HG02759 (cell line): ENCODE data around the gene CASP7.
A peak's percentile ranks its signal among the peaks of the same experiment; 100 is the strongest.

ENCODE experiments used
- ATAC-seq: cut with Tn5 transposase; IDR thresholded peaks from one replicate; pipeline ENCODE4 v1.9.1; 2021; ENCODE audit warnings: mild to moderate bottlenecking, moderate library complexity; ENCODE audit not compliant: unreplicated experiment

The CASP7 gene

DNA sequence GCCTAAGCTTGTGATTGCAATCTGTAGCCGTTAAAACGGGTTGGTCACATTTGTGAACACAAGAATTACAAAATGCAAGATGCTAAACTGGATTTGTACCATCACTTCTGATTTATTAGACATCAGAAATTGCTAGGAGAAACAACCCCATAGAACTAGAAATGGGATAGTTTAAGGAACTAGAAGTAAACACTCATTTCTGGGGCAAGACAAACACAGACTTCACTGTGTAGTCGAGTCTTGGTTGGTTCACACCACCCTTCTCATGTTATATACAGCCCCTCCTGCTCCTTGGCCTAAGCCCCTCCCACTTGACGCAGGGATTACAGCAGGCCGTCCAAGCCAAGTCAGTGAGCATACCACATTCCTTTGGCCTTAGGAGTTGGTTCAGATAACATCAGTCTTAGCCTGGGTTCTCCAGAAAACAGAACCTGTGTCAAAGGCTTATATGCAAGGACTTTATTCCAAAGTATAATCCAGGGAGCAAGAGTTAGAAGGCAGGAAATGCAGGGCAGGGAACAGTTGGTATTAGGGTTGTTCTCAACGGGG, 13.8 kb upstream of the CASP7 start:
- no peak for ATAC-seq

DNA sequence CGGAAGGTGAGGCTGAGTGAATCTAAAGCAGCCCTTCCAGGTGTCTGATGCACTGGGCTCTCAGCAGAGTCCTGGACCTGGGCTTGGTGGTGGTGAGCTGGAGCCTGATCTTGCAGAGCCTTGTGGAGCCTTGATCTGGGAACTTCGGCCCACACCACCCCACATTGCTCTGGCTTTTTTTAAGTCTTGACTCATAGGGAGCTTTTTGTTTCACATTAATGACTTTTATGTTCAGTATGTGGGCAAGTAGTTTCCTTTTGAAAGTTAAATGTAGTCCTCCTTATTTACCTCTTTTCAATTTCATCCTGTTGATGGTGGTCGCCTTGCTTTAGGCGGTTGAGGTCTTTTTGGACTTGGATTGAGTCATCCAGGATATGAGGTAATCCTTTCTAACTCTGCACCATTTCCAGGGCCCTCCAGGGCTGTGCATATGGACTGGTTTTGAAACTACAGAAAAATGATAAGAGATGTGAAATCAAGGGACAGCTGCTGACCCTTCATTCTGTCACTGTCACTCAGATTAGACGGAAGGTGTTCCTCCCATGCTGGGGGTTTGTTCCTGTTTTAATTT, 12.9 kb upstream of the CASP7 start:
- peak; percentile 53 for ATAC-seq

DNA sequence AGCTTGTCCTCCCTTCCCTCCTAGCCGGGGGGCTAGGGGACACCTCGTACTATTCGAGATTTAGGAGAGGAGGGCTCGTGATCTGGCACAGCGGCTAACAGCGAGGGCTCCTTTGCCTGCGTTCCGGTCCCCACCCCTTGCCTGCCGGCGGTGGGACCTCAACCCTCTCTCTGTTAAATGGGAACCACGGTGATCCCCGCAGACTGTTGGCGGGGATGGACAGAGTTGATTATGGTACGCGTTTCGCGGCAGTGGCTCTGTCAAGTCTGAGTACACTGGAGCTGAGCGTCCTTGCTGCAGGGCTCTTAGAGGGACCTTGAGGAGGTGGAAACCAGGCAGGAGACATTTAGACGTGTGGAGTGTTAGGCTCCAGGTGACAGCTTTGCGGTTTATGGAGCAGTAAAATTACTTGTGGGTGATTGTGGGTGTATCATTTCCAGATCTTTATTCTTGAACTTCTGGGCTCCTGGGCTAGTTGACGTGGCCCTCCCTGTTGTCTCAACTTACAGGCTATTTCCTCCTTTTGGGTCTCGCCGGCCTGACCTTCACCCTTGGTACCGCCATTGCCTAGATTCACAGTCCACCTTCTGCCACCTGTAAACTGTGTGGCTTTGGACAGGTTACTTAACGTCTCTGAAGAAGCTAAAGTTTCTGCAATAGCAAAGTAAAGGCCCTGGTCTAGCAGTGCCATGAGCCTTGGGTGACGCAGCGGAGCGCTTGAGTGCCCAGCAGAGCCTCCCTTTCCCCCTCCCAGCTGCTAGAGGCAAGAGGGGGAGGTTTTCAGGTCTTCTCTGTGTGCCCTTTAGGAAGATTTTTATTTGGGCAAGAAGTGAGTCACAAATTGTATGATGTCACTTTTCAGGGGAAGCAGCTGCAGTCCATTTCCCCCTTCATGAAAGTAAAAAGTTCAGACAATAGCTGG, 739 bp downstream of the CASP7 start:
- ATAC-seq = peak; percentile 29

DNA sequence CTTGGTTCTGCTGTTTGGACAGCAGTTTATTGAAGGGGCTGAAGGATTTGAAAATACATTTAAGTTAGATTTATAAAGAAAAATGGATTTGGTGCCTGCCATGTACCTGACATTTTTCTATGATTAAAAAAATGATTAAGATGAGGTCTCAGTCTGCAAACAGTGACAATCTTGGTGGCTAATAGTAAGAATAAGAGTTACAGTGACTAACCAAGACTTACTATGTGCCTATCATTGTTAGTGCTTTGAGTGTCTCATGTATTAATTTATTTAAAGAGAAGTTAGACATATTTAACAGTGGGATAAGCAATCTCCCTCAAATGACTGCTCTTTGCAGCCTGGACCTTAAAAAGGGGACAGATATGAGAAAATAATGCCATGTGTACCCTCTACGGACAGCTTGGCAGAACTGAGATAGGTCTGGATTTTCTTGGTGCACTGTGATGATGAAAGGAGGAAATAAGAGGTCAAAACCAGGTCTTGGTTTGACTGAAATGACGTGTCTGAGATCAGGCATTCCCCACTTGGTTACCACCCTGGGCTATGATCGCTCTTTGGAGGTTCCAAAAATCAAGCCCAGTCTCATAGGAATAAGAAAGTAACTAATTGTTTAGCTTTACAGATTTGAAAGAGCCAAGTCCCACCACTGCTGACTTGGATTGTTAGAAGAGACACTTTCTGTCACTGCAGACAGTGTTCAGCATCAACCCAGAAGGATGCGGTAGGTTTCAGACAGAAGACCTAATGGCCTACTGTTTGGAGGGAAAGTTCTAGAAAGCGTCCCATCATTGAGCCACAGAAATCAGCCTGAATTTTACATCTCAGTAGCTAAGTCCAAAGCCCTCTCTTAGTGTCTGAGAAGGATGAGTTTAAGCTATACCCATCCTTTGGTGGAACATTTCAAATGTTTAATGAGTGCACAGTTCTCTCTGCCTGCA, 2.1 kb downstream of the CASP7 start:
- peak; percentile 62 for ATAC-seq

DNA sequence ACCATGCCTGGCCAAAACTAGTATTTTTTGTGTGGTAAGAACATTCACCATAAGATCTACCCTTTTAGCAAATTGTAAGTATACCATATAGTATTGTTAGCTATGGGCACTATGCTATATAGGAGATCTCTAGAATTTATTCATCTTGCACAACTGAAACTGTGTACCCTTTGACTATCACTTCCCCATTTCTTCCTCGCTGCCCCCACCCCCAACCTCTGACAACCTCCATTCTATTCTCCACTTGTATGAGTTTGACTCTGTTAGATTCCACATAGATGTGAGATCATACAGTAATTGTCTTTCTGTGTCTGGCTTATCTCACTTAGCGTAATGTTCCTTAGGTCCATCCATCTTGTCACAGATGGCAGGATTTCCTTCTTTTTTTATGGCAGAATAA, 3.6 kb downstream of the CASP7 start:
- ATAC-seq = no peak

DNA sequence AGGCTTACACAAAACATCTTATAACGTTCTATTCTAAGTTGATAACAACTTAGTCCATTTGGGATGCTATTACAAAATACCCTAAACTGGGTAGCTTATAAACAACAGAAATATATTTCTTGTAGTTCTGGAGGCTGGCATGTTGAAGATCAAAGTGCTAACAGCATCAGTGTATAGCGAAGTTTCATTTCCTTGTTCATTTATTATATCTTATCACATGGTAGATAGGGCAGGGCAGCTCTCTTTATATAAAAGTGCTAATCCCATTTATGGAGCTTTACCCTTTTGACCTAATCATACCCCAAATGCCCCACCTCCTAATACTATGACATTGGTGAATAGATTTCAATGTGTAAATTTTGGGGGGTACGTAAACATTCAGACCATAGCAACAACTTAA, 6.3 kb downstream of the CASP7 start:
- ATAC-seq = no peak

DNA sequence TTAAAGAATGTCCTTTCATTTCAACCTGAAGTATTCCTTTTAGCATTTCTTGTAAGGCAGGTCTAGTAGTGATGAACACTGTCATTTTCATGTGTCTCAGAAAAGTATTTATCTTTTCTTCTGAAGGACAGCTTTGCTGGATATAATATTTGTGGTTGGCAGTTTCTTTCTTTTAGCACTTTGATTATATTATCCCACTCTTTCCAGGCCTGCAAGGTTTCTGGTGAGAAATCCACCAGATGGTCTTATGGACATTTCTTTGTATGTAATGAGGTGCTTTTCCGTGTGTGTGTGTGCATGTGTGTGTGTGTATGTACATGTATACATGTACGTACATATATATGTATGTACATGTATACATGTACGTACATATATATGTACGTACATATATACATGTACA, 7.3 kb downstream of the CASP7 start:
- no peak for ATAC-seq

DNA sequence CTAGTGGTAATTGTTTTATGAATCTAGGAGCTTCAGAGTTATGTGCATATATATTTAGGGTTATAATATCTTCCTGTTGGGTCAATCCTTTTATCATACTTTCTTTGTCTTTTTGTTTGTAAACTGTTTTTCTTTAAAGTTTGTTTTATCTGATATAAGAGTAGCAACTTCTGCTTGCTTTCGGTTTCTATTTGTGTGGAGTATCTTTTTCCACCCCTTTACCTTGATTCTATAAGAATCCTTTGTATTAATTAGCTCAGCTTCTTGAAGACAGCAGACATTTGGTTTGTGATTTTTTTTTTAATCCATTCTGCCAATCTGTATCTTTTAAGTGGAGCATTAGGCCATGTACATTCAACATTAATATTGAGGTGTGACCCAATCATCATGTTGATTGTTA, 9.3 kb downstream of the CASP7 start:
- ATAC-seq = no peak

DNA sequence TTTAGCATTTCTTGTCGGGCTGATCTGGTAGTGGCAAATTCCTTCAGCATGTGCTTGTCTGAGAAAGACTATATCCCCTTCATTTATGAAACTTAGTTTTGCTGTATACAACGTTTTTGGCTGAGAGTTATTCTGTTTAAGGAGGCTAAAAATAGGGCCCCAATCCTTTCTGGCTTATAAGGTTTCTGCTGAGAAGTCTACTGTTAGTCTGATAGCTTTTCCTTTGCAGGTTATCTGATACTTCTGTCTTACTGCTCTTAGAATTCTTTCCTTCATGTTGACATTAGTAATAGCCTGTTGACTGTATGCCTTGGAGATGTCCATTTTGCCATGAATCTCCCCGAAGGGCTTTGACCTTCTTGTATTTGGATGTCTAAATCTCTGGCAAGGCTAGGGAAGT, 9.9 kb downstream of the CASP7 start:
- no peak for ATAC-seq

DNA sequence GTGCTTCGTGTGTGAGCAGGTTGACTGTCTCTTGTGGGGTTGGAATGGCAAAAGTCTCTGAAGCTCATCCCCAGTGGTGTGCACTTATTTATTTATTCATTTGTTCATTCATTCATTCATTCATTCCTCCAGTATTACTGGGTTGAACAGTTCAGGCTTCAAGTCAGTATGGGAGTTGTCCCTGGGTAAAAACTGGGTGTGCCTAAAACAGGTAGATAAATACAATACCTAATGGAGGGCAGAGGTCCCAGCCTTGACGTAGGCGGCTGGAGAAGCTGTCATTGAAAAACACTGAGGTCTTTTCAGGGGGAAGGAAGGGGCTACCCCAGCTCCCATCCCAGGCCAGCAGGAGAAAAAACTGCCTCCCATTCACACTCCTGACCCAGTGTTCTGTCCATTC, 11.0 kb downstream of the CASP7 start:
- no peak for ATAC-seq

DNA sequence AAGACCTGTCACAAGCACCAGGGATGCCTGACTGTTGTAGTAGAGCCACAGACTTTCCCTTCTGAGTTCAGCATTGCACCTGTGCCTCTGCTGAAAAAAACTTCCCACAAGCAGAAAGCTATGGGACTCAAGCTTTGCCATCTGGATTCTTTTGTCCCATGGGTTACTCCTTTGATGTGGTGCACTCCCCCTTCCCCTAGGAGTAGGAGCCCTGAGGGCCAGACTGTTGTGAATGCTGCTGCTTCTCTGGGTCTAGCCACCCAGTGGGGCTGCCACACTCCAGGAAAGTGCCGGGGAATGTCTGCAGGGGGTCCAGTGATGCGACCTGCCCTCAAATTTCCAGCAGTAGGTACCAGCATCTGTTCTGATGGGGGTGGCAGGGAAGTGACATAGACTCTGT, 11.7 kb downstream of the CASP7 start:
- no peak for ATAC-seq

DNA sequence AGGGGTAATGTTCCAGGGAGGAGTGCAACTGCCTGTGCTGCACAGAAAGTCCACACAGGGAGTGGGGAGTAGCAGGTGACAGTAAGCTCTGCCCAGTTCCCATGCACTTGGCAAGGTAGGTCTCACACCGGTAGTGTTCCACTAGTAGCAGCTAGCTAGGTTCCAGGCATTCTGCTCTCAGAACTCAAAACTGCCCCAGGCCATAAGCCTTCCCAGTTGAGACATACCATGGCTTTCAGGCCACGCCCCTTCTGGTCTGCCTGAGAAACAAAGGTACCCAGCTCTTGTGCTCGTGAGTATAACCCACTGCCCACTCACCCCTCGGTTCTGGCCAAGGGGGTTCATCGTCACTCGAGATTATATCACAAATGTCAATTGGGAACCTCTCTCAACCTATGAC, 12.6 kb downstream of the CASP7 start:
- ATAC-seq = no peak

DNA sequence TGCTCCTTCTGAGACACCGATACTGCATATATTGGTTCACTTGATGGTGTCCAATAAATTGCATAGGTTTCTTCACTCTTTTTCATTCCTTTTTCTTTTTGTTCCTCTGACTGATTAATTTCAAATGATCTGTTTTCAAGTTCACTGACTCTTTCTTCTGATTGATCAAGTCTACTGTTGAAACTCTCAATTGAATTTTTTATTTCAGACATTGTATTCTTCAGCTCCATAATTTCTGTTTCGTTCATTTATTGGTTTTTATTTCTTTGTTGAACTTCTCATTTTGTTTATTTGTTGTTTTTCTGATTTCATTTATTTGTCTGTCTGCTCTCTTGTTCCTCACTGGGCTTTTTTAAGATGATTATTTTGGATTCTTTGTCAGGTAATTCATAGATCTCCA, 13.6 kb downstream of the CASP7 start:
- ATAC-seq = no peak

DNA sequence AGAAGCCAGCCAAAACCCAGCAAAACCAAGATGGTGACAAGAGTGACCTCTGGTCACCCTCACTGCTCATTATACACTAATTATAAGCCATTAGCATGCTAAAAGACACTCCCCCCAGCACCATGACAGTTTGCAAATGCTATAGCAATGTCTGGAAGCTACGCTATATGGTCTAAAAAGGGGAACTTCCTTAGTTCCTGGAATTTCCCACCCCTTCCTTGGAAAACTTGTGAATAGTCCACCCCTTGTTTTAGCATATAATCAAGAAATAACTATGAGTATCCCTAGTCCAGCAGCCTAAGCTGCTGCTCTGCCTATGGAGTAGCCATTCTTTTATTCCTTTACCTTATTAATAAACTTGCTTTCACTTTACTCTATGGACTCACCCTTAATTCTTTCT, 16.0 kb downstream of the CASP7 start:
- ATAC-seq = no peak

DNA sequence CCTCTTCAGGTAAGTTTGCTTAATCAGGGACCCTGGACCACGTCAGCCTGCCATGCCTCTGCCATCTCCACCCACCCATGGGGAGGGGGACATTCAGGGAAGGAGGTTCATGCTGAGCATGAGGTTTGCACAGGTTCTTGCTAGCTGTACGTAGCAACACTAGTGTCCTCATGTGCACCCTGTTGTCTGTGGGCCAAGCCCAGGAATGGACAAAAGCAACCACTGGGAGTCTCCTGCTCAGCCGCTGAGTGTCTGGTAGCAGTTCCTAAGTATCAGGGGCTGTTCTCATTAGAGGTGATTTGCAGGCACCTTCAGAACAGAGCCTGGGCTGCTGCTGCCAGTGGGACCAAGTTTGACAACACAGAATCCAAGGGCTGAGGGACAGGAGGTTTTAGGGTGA, 17.9 kb downstream of the CASP7 start:
- no peak for ATAC-seq

DNA sequence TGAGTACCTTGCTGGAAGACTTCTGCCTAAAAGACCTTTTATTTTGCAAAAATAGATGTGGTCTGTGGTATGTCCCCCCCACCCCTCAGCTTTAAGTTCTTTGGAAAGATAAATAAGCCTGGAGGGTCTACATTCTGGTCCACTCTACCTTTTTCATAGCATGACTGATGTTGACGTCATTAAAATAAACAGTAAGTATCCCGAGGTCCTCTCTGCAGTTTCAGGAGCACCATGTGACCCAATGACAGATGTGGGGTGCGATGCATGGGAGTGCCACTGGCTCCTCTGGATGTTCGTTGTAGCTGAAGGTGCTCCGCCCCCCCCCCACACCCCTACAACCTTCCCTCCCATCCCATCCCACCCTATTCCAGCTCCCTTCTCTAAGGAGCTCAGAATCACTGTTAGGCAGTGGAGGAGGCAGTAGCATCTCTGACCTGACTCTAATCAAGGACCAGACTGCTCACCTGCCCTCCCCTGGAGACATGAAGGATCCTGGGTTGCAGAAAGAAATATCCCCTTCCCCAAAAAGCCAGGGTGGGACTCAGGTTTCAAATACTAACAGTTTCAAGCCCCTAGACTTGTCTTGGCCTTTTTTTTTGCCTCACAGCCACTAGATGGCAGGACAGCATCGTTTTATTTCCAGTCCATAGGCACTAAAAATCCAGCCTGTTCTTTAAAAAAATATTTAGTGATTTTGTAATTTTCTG, 25.1 kb downstream of the CASP7 start:
- peak; percentile 48 for ATAC-seq

DNA sequence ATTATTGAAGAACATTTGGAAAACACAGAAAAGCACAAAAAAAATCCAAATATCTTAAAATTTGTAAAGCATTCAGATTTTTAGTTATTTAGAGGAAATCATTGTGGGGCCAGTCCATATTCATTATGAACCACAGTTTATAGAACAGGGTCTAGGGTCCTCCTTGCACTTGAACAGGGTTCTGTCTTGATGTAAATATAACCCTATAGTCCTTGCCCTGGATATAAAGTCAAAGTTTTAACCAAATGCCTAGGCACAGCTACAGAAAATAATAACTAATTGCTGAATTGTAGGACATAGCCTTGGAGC, 25.6 kb downstream of the CASP7 start:
- ATAC-seq = no peak

DNA sequence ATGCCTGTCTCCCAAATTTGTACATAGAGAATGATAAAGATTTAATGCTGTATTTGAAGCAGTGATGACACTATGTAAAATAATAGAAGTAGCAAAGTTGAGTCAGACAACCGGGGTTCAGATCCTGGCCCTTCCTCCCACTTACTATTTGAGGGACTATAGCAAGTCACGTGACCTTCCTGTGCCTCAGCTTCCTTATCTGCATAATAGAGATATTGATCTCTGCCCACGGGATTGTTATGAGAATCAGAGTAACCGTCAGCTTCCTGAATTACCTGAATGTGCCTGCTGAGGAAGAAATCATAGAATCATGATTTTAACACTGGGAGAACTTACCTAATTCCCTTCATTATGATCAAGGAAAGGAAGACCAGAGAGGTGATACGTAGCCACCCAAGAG, 26.9 kb downstream of the CASP7 start:
- no peak for ATAC-seq

DNA sequence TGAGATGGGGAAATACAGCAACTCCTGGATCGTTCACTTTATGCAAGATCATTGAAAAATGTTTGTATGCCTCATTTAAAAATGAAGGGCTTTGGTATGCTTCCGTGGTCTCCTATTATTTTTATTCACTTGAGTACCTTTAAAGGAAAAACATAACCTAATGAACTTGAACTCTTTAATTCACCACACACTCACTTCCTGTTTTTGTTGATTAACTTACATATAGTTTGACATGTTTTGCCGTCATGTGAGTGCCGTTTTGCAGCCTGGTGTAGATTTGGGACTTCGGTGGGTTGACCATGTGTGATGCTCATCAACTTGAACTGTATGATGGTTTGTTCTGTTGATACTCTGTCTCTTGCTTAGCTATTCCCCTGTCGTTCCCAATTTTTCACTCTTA, 28.9 kb downstream of the CASP7 start:
- ATAC-seq = no peak

DNA sequence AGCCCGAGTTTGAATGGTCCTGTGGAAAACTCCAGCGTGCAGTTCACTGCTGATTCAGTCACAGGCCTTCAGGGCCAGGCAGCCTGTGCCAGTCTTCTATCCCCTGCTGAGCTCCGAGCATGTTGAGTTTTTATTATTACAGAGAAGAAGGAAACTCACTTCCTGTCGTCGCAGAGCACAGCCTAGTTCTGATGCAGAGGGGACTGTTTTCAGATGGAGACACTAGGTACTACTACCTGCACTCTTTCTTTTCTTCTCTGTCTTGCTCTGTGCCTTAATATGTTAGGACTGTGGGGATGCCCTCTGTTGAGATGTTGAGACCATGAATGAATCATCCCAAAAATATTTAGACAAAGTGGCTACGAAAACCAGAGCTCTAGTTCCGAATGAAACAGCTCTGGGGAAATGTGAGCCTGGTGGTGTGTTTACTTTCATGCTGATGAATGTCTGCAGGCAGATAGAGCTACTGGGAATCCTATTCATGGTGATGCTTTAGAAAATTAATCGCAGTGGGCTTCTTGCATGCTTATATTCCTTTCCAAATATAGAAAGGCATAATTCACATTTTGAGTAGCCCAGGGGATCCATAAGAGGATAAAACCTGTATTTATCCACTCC, 29.6 kb downstream of the CASP7 start:
- no peak for ATAC-seq
